ENCODE data around the gene EXOSC3.

Gene EXOSC3

GRCh38 chr9:37732086-37732741 is 52.6 kb downstream of the EXOSC3 start:
- no peak for DNase-seq (ENCODE audit: low read depth in 2 of 2)

GRCh38 chr9:37730839-37731238 is 54.0 kb downstream of the EXOSC3 start:
- no peak for DNase-seq (ENCODE audit: low read depth in 2 of 2)

- DNase-seq (ENCODE audit: low read depth in 2 of 2) = no peak
Observed at GRCh38 chr9:37730256-37730655, 54.6 kb downstream of the EXOSC3 start.
